ENCODE data around the gene UBE2O. TPM values are rescaled to one million over a fixed set of nuclear protein-coding genes. Genes with fewer than 3 reads are reported as not detected.

UBE2O gene
- total RNA-seq, 2 donors from 2014 or later, result 45.4 to 46.5 TPM

- H3K4me1 Mint-ChIP-seq, result peaks cover 3% of the 10 kb centered on the region
- H3K36me3 Mint-ChIP-seq (ENCODE audit: low read depth), result no peaks in the 10 kb centered on the region
- H3K27ac ChIP-seq (ENCODE audit: low read depth, low read length), result no peak overlapping the region
- H3K9me3 Mint-ChIP-seq, result no peaks in the 10 kb centered on the region
- no peak for DNase-seq
- H3K27me3 Mint-ChIP-seq (ENCODE audit: insufficient read depth), result no peaks in the 10 kb centered on the region
- H3K4me3 Mint-ChIP-seq, result no peak overlapping the region
- H3K36me3 ChIP-seq (ENCODE audit: control insufficient read depth, insufficient read depth, low read length), result no peaks in the 10 kb centered on the region
- no peak overlapping the region for H3K27ac Mint-ChIP-seq
- peaks cover 6% of the 10 kb centered on the region for H3K4me1 ChIP-seq (ENCODE audit: control insufficient read depth, insufficient read depth, low read length)
- TF ChIP-seq CTCF (conservative IDR thresholded peaks at IDR 0.05), result no peak
- no peak overlapping the region for H3K9ac ChIP-seq (ENCODE audit: extremely low read depth, low read length, poor library complexity, severe bottlenecking)
- no peak overlapping the region for H3K4me3 ChIP-seq (ENCODE audit: low read length)
- WGBS, 2 experiments (ENCODE audit: insufficient coverage in 1 of 2, insufficient read length in 1 of 2), result 91 to 92% methylated on average over 15 to 24 of the region's 24 CpGs
- H3K27me3 ChIP-seq (ENCODE audit: control insufficient read depth, insufficient read depth, low read length, poor library complexity, severe bottlenecking), result no peaks in the 10 kb centered on the region
- H3K9me3 ChIP-seq (ENCODE audit: control insufficient read depth, low read length), result no peaks in the 10 kb centered on the region
Observed at GRCh38 chr17:76462556-76463290, 9.8 kb upstream of the UBE2O start.

DNA sequence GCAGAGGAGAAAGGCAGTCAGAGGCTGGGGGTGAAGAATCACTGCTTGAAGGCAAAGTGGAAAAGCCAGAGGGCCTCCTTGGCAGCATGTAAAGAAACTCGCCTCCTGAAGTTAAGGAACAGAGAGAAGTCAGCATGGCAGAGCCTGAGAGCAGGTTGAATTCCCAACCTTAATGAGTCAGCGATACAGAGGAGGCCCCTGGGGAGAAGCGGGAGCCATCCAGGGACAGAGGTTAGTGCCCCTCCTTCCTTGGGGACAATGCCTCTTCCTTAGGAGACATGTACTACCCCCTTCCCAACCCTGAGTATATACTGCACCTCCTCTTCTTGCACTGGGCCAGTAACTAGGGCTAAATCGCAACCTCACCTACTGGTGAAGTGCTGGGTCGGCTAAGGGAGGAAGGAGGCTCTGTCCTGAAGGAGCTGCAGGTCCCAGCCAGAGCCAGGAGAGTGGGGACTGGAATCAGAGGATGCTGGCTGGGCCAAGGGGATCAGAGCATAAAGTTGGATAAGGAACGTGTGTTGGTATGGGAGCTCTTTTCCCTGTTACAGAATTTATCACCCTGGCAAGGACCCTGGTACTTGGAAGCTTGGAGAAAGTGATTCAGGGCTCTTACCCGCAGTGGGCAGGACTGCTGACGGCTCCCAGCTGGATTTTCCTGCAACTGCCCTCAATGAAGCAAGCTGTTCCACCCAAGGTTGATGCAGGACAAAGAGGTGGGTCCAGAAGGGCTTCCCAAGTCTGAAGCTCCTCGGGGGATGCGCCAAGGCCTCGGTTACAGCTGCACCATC is 9.0 kb upstream of the UBE2O start:
- peak; percentile 72 for DNase-seq
- Mint-ChIP-seq H3K4me1 (peaks cover 3% of the 10 kb centered on the region), H3K4me3 (no peak overlapping the region), H3K27me3 (ENCODE audit: insufficient read depth) (no peaks in the 10 kb centered on the region), H3K27ac (peak overlapping the region; percentile 46), H3K36me3 (ENCODE audit: low read depth) (no peaks in the 10 kb centered on the region), H3K9me3 (no peaks in the 10 kb centered on the region)
- Histone ChIP-seq H3K4me1 (ENCODE audit: control insufficient read depth, insufficient read depth, low read length) (no peaks in the 10 kb centered on the region), H3K4me3 (ENCODE audit: low read length) (no peak overlapping the region), H3K36me3 (ENCODE audit: control insufficient read depth, insufficient read depth, low read length) (no peaks in the 10 kb centered on the region), H3K9me3 (ENCODE audit: control insufficient read depth, low read length) (no peaks in the 10 kb centered on the region), H3K27me3 (ENCODE audit: control insufficient read depth, insufficient read depth, low read length, poor library complexity, severe bottlenecking) (no peaks in the 10 kb centered on the region), H3K27ac (ENCODE audit: low read depth, low read length) (no peak overlapping the region), H3K9ac (ENCODE audit: extremely low read depth, low read length, poor library complexity, severe bottlenecking) (no peak overlapping the region)
- WGBS, 2 experiments (ENCODE audit: insufficient coverage in 1 of 2, insufficient read length in 1 of 2), result 79 to 85% methylated on average over 8 to 11 of the region's 11 CpGs
- no peak for TF ChIP-seq CTCF (conservative IDR thresholded peaks at IDR 0.05)

- H3K4me3 Mint-ChIP-seq, result no peak overlapping the region
- no peak overlapping the region for H3K9ac ChIP-seq (ENCODE audit: extremely low read depth, low read length, poor library complexity, severe bottlenecking)
- DNase-seq, result no peak
- H3K9me3 ChIP-seq (ENCODE audit: control insufficient read depth, low read length), result no peaks in the 10 kb centered on the region
- no peak overlapping the region for H3K27ac Mint-ChIP-seq
- H3K4me1 Mint-ChIP-seq, result peaks cover 3% of the 10 kb centered on the region
- no peaks in the 10 kb centered on the region for H3K9me3 Mint-ChIP-seq
- TF ChIP-seq CTCF (conservative IDR thresholded peaks at IDR 0.05), result no peak
- no peaks in the 10 kb centered on the region for H3K36me3 ChIP-seq (ENCODE audit: control insufficient read depth, insufficient read depth, low read length)
- H3K27ac ChIP-seq (ENCODE audit: low read depth, low read length), result peak overlapping the region; percentile 41
- no peaks in the 10 kb centered on the region for H3K27me3 ChIP-seq (ENCODE audit: control insufficient read depth, insufficient read depth, low read length, poor library complexity, severe bottlenecking)
- no peaks in the 10 kb centered on the region for H3K36me3 Mint-ChIP-seq (ENCODE audit: low read depth)
- H3K4me3 ChIP-seq (ENCODE audit: low read length), result no peak overlapping the region
- no peaks in the 10 kb centered on the region for H3K27me3 Mint-ChIP-seq (ENCODE audit: insufficient read depth)
- 83% methylated on average over 3 to 4 of the region's 4 CpGs for WGBS, 2 experiments (ENCODE audit: insufficient coverage in 1 of 2, insufficient read length in 1 of 2)
- no peaks in the 10 kb centered on the region for H3K4me1 ChIP-seq (ENCODE audit: control insufficient read depth, insufficient read depth, low read length)
Observed at GRCh38 chr17:76459674-76460073, 6.7 kb upstream of the UBE2O start.

Data from endodermal cell (in vitro differentiated cells).